AG08396 (cell line): ENCODE measurements around the gene RBM39.
"Not testable (repeated sequence)": the region's sequence is repeated elsewhere in the genome, so short reads cannot be mapped to it uniquely, and the experiment has no call there.

Experiments
- DNase-seq: peaks from one replicate; pipeline ENCODE4 v3.0.0; 2012; ENCODE audit warnings: low spot score, mixed read lengths

RBM39 gene

DNA sequence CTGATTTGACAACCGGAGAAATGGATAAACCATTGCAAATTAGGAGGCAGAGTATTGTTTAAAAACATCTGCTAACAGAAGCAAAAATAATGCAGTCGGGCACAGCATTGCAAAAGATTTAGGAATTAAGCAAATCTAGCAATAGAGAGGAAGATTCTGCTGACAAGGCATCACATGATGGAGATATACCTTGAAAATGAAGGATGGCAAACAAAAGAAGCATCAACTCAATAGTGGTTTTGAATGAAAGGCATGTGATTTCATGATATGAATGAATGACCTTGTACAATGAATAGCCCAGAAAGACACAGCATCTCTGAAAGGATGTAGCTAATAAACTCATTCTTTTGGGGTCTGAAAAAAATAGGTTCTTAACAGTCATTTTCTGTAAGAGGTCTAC is 8.6 kb upstream of the RBM39 start:
- no peak for DNase-seq

- DNase-seq: not testable (repeated sequence)
Measured at GRCh38 chr20:35744492-35744841, 2.4 kb upstream of the RBM39 start.

DNA sequence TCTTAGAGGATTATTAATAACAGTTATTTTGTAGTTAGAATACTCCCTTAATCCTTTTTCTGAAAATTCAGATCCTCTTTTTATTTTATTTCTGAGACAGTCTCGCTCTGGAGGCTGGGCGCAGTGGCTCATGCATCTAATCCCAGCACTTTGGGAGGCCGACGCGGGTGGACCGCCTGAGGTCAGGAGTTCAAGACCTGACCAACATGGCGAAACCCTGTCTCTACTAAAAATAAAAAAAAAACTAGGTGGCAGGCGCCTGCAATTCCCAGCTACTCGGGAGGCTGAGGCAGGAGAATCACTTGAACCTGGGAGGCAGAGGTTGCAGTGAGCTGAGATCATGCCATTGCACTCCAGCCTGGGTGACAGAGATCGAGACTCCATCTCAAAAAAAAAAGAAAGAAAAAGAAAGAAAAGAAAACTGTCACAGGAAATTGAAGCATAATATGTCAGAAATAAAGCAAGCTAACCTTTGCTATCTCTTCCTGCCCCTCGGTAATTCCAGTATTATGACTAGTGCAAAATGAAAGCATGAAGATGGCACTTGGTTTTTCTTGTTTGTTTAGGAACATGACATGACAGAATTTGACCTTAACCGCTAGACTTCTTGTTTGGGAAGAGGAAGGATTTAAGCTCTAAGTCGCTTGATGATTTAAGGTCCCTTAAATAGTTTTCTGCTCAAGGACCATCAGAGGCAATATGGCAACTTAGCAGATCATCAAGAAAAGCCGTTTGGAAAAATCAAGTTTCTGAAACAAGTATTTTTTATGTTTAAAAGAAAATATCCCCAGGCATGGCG is 1.8 kb upstream of the RBM39 start:
- no peak for DNase-seq

DNA sequence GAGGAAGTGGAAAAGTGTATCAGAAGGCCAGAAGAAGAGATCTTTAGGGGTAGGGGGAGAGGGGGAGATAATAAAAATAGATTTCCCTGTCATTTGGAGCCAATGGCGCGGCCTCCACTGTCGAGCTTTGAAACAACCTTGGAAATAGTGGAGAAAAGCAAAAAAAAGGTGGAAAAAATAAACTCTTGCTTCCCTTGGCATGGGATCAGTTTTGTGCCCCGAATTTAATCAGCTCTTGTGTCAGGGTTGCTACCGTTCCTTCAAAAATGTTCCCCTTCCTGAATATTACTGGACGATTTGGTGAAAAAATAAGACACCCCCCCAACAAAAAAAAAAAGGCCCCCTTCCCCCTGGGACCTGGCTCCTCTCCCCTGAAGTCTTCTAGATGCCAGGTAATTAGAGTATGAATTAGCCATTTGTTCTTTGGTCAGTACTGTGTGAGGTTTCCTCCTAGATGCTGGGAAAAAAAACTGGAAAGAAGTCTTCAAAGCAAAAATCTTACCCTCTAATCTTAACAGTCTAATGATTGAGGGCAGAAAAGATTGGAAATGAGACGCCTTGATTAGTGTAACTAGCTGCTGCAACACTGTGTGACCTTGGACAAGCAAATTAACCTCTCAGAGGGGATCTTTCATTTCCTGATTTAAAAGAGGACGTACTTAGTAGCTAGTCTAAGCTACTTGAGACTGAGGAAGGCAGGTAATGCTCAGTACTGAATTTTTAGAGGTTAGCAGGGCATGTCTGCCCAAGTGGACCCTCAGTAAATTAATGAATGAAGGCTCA is 872 bp upstream of the RBM39 start:
- DNase-seq: no peak

DNA sequence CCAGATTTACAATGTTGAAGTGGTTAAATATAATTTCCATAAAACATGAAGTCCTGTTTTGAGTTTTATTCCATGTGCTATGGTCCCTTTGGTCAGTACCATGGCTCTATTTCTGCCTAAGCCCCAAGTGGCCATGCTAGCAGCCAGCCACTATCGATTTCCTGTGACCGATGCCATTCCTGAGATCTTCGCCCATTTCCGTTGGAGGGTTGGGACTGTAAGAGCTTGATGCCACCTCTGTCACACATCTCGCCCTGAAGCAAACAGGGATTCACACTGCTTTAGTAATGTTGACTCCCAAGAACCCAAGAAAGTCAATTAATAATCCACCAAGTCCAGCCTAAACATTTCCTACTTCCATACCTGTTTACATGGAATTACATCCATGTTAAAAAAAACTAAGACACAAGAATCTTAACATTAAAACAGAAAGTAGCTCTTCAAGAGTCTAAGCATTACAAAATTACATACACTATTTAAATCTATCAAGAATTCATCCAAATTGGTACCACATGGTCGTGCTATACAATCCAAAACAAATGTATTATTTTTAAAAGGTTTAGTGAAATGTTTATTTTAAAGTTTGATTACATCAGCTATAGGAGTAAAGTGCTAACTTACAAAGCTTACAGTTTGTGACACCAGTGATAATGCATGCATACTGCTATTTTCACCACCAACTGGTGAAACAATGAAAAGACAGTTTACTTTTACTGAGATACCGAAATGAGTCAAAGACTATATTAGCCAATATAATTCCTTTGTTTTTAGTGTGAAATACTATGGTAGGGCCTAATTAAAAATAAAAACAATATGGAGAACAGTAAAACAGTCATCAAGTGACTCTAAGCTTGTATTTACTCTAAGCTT is 2.5 kb downstream of the RBM39 start:
- no peak for DNase-seq

DNA sequence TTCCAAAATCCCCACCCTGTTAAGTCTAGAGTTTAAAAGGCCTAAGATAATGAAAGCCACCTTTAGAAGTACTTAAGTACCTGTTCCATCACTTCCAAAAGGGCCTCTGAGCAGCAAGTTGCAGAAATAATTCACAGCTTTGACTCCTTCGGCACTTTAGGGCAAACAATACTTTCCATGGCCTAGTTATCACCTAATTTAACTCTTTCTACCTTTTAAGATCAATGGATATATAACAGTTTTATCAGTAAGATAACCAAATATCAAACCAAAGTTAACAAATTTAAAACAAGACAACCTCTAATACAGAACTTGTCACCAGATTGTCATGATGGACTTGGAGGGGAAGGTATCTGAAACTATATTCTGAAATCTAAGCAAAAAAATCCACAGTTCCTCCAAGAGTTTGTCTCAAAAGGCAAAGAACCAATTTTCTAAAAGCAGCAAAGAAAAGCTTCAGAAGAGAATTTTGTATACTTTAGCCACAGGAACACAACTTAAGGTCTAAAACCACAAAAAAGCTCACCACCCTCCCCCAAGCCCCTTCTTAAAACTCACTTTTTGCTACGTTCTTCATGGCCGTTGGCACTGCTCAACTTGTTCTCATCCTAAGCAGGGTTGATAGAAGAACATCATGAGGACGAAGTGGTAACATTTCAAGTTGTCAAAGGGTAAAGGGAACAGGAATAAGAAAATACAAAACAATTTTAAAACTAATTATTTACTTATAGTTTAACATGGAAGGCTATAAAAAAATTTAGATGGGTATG is 3.5 kb downstream of the RBM39 start:
- DNase-seq: no peak

DNA sequence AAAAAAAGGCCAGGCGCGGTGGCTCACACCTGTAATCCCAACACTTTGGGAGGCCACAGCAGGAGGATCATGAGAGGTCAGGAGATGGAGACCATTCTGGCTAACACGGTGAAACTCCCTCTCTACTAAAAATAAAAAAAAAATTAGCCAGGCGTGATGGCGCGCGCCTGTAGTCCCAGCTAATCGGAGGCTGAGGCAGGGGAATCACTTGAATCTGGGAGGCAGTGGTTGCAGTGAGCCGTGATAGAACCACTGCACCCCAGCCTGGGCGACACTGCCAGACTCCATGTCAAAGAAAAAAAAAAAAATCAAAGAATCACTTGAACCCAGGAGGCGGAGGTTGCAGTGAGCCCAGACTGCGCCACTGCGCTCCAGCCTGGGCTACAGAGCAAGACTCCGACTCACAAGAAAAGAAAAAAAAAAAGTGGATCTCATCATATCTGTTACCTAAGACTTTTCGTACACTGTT is 4.2 kb downstream of the RBM39 start:
- no peak for DNase-seq

GRCh38 chr20:35735826-35736470 is 6.1 kb downstream of the RBM39 start:
- DNase-seq: no peak

DNA sequence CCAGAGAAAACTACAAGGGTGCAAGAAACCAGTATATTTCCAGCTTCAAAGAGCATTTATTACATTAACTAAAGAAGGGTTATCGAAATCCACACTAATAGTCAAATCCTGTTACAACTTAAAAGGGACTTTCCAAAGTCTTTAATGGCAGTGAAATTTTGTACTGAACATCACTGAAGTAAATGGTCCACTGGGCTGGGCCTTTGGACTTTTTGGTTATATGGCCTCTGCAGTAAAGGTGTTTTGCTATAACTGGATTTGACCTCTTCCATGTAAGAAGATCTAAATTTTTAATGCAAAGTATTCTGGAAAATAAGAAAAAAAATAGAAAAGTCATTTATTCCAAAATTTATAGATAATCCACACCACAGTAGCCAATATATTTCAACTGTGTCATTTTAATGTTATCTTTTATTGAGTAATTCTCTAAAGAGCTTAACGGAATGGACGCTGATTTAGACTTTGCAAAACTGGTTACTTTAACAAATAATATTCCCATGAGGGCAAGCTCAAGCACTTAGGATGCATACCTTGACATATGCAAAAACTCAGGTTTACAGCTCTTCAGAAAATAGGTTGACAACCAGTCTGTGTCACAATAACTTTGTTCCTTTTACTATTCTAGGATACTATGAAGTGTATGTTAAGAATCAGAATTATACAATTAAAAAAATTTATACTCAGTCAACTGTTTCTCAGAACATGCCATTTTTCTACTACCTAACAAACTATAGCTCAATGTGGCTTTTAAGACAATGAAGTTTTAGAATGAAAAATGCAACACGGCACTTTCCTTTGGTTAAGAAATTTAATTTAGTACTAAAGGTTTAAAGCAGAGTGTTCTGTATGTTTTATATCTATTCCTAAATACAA is 7.0 kb downstream of the RBM39 start:
- no peak for DNase-seq

GRCh38 chr20:35734374-35734773 is 7.7 kb downstream of the RBM39 start:
- no peak for DNase-seq

GRCh38 chr20:35732644-35732982 is 9.4 kb downstream of the RBM39 start:
- no peak for DNase-seq

- DNase-seq: no peak
Measured at GRCh38 chr20:35731862-35732643, 10.0 kb downstream of the RBM39 start.

- no peak for DNase-seq
Measured at GRCh38 chr20:35731469-35731788, 10.6 kb downstream of the RBM39 start.

DNA sequence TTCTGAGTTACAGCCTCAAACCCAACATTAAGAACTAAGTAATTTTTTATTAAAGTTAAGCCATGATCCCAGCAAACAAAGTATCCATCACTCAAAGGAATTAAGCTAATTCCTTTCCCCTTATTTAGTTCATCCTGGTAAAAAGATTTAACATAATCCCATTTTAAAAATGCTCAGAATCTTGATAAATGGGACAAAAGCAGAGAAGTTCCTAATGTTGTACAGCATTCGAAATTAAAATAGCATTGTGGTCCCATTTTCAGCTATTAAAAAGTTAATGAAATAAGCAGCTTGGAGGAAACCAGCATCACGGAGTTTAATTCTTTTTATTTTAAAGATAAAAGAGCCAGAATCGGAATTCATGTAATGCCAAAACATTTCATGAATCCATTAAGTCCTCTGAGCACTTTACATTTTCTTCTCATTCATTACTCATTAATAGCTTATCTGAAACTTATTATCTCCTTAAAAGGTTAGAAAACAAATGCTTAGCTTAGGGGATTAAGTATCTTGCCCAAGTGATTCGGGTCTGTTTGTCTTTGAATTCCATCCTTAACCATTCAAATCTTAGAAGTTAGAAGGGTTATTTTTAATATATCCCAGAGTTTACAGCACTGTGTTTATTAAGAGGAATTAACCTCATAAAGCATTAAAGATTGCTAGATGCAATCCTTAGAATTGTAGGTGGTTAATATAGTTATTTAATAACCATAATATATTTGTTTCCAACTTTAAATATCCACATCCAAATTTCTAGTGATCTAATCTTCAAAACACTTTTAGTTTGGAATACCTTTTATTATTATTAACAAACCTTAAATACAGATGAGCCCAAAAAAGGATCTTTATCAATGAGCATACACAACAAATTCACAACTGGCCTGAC is 11.2 kb downstream of the RBM39 start:
- DNase-seq: no peak

GRCh38 chr20:35729836-35730582 is 12.1 kb downstream of the RBM39 start:
- DNase-seq: no peak

GRCh38 chr20:35729283-35729807 is 12.7 kb downstream of the RBM39 start:
- DNase-seq: no peak

DNA sequence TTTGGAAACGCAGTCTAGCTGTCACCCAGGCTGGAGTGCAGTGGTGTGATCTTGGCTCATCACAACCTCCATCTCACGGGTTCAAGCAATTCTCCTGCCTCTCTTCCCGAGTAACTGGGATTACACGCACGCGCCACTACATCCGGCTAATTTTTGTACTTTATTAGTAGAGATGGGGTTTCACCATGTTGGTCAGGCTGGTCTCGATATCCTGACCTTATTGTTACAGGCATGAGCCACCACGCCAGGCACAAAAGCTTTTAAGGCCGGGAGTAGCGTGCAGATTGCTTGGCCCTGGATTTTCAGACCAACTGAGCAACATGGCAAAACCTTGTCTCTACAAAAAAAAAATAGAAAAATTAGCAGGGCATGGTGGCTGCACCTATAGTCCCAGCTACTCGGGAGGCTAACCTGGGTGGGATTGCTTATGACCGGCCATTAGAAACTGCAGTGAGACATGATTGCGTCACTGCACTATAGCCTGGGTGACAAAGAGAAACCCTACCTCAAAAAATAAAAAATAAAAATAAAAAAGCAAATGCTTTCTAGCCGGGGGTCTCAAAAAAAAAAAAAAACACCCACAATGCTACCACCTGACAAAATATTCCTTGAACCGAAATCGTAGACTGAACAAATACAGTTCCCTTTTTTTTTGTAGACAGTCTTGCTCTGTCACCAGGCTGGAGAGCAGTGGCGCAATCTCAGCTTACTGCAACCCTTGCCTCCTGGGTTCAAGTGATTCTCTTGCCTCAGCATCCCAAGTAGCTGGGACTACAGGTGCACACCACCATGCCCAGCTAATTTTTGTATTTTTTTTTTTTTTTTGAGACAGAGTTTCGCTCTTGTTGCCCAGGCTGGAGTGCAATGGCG is 15.0 kb downstream of the RBM39 start:
- DNase-seq: no peak
